Testis (tissue), 2 donors: ENCODE data around the gene PTPRA.

Experiments used
- CTCF ChIP-seq, 3 experiments: fragments of 450-650 bp in 2 of 3; fragments of 200-600 bp in 1 of 3; sonication (generic) in 1 of 3; IDR thresholded peaks; one replicate each; pipeline ENCODE4 v1.5.1; 2016 to 2019; ENCODE audit warnings: antibody characterized with exemption in 3 of 3, mild to moderate bottlenecking in 2 of 3, moderate library complexity in 1 of 3
- POLR2A ChIP-seq: fragments of 450-650 bp; IDR thresholded peaks from one replicate; pipeline ENCODE4 v1.6.1; 2017; ENCODE audit warnings: antibody characterized with exemption, mild to moderate bottlenecking, moderate library complexity

- no peak for TF ChIP-seq CTCF (IDR thresholded peaks at IDR 0.05)
- TF ChIP-seq POLR2A = no peak
These were observed 122.5 kb downstream of the PTPRA start for GRCh38 chr20:2995796-2996195.
